ENCODE data around the gene PTPRJ. TPM values are rescaled to one million over a fixed set of nuclear protein-coding genes. Genes with fewer than 3 reads are reported as not detected.
A peak's percentile ranks its signal among the peaks of the same experiment; 100 is the strongest.

PTPRJ gene
- polyA plus RNA-seq, 3 donors = 10.0 to 36.4 (median 14.6) TPM

GRCh38 chr11:48170241-48171233 lies 190.2 kb downstream of the PTPRJ start:
- Histone ChIP-seq H3K27me3 (ENCODE audit: control insufficient read depth in 2 of 2, insufficient read depth in 2 of 2, low read length in 2 of 2) (no peaks in the 10 kb centered on the region), H3K36me3 (replicated peaks in 1 of 2; ENCODE audit: control insufficient read depth in 1 of 2, insufficient read depth in 2 of 2, low read length in 2 of 2) (peaks cover 34 to 38% of the 10 kb centered on the region in 2 donors), H3K9ac (ENCODE audit: insufficient read depth, low read length, poor library complexity, severe bottlenecking) (no peak overlapping the region), H3K27ac (ENCODE audit: low read depth in 1 of 2, low read length in 2 of 2) (peak overlapping the region in 1 of 2 donors; percentile 64), H2AFZ (ENCODE audit: insufficient read depth, low read depth, low read length, poor library complexity, severe bottlenecking) (no peak overlapping the region), H3K4me2 (replicated peaks; ENCODE audit: extremely low read depth, low read length, poor library complexity, severe bottlenecking) (no peak overlapping the region), H3K4me1 (ENCODE audit: control insufficient read depth in 1 of 2, insufficient read depth in 2 of 2, low read length in 2 of 2) (peaks cover 22 to 25% of the 10 kb centered on the region in 2 donors), H3K4me3 (replicated peaks in 1 of 3; ENCODE audit: low read depth in 2 of 3, low read length in 3 of 3) (no peak overlapping the region), H3K9me3 (replicated peaks in 1 of 2; ENCODE audit: control insufficient read depth in 1 of 2, insufficient read depth in 1 of 2, low read length in 2 of 2) (no peaks in the 10 kb centered on the region), H4K20me1 (ENCODE audit: insufficient read depth, low read length) (peaks cover 48% of the 10 kb centered on the region), H3K79me2 (ENCODE audit: insufficient read depth, low read length) (no peaks in the 10 kb centered on the region)
- peaks cover 31% of the 10 kb centered on the region for H3K4me1 Mint-ChIP-seq
- TF ChIP-seq, protein P1, sequence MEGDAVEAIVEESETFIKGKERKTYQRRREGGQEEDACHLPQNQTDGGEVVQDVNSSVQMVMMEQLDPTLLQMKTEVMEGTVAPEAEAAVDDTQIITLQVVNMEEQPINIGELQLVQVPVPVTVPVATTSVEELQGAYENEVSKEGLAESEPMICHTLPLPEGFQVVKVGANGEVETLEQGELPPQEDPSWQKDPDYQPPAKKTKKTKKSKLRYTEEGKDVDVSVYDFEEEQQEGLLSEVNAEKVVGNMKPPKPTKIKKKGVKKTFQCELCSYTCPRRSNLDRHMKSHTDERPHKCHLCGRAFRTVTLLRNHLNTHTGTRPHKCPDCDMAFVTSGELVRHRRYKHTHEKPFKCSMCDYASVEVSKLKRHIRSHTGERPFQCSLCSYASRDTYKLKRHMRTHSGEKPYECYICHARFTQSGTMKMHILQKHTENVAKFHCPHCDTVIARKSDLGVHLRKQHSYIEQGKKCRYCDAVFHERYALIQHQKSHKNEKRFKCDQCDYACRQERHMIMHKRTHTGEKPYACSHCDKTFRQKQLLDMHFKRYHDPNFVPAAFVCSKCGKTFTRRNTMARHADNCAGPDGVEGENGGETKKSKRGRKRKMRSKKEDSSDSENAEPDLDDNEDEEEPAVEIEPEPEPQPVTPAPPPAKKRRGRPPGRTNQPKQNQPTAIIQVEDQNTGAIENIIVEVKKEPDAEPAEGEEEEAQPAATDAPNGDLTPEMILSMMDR (IDR thresholded peaks at IDR 0.05) = no peak
- peaks cover 38 to 54% of the 10 kb centered on the region in 2 donors for H3K36me3 Mint-ChIP-seq
- peak overlapping the region in 4 of 7 donors; percentile 53 to 79 (median 68) for H3K27ac Mint-ChIP-seq
- peaks cover 0 to 2% (median 0%) of the 10 kb centered on the region in 7 donors for H3K9me3 Mint-ChIP-seq
- 64% methylated on average over 6 of the region's 10 CpGs for WGBS (ENCODE audit: insufficient coverage)
- no peak overlapping the region for H3K4me3 Mint-ChIP-seq
- intact Hi-C loops (cut with micrococcal nuclease) = no loop called here
- peaks cover 0 to 3% (median 0%) of the 10 kb centered on the region in 3 donors for H3K27me3 Mint-ChIP-seq (ENCODE audit: low read depth in 3 of 3)
- no peak for DNase-seq

GRCh38 chr11:48172818-48173609 lies 192.7 kb downstream of the PTPRJ start:
- H3K27me3 Mint-ChIP-seq (ENCODE audit: low read depth in 3 of 3) = peaks cover under 1 to 6% (median 5%) of the 10 kb centered on the region in 3 donors
- peaks cover 32% of the 10 kb centered on the region for H4K20me1 ChIP-seq (ENCODE audit: insufficient read depth, low read length)
- H3K4me3 ChIP-seq (replicated peaks in 1 of 3; ENCODE audit: low read depth in 2 of 3, low read length in 3 of 3) = no peak overlapping the region
- no peak overlapping the region for H2AFZ ChIP-seq (ENCODE audit: insufficient read depth, low read depth, low read length, poor library complexity, severe bottlenecking)
- no peak overlapping the region for H3K4me3 Mint-ChIP-seq
- H3K36me3 ChIP-seq (replicated peaks in 1 of 2; ENCODE audit: control insufficient read depth in 1 of 2, insufficient read depth in 2 of 2, low read length in 2 of 2) = peaks cover 11 to 13% of the 10 kb centered on the region in 2 donors
- H3K27ac Mint-ChIP-seq = peak overlapping the region in 2 of 7 donors; percentile 13 to 57
- DNase-seq = peak; percentile 12 to 41 (median 38)
- no peak overlapping the region for H3K9ac ChIP-seq (ENCODE audit: insufficient read depth, low read length, poor library complexity, severe bottlenecking)
- peaks cover 16 to 30% of the 10 kb centered on the region in 2 donors for H3K36me3 Mint-ChIP-seq
- H3K9me3 Mint-ChIP-seq = no peaks in the 10 kb centered on the region
- intact Hi-C loops (cut with micrococcal nuclease) = no loop called here
- H3K27me3 ChIP-seq (ENCODE audit: control insufficient read depth in 2 of 2, insufficient read depth in 2 of 2, low read length in 2 of 2) = no peaks in the 10 kb centered on the region
- H3K4me2 ChIP-seq (replicated peaks; ENCODE audit: extremely low read depth, low read length, poor library complexity, severe bottlenecking) = no peak overlapping the region
- H3K79me2 ChIP-seq (ENCODE audit: insufficient read depth, low read length) = no peaks in the 10 kb centered on the region
- 51% methylated on average over 9 of the region's 14 CpGs for WGBS (ENCODE audit: insufficient coverage)
- TF ChIP-seq, protein P1 (IDR thresholded peaks at IDR 0.05) = peak; percentile 85
- H3K9me3 ChIP-seq (replicated peaks in 1 of 2; ENCODE audit: control insufficient read depth in 1 of 2, insufficient read depth in 1 of 2, low read length in 2 of 2) = no peaks in the 10 kb centered on the region
- peaks cover 22 to 25% of the 10 kb centered on the region in 2 donors for H3K4me1 ChIP-seq (ENCODE audit: control insufficient read depth in 1 of 2, insufficient read depth in 2 of 2, low read length in 2 of 2)
- peaks cover 31% of the 10 kb centered on the region for H3K4me1 Mint-ChIP-seq
- H3K27ac ChIP-seq (ENCODE audit: low read depth in 1 of 2, low read length in 2 of 2) = no peak overlapping the region
